NCI-H1436 treated with DMSO at 0.1 percent for 48 hours (cell line): ENCODE results near the gene OR52N2.

Experiments
- DNase-seq: peaks from one replicate; lab custom pipeline; 2025; lab: John Stamatoyannopoulos, UW

Gene OR52N2

DNA sequence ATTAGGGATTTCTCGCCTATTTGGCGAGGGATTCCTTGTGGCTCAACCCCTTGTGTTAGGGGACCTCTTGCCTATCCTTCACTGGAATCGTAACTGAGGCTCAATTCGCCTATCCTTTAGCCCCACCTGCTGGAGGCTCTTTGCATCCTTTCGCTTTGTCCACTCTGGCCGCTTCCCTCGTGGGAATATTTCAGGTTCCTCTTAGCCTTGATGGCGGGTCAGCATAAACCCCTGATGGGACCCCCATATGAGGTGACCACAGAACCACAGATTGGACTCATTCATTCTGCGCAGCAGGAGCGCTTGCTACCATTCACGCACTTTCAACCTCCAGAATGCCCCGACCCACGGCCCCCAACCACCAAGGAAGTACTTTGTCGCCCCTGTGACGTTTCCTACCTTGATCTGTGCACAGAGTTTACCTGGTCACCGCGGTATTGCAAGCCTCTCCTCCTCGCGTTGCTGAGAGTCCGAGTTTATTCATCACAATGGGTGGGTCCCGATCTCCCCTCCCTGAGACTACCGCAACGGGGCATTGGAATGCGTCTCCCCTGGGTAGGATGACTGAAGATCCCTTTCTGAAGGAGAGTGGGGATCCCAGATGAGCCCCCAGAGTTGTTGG, at the start of gene OR52N2:
OR52N2 (plus strand) TSS at position 425 of the 622 bp plus-strand sequence. CDS start 11,412 bp downstream, outside the sequence.
- no peak for DNase-seq

- no peak for DNase-seq
Measured at GRCh38 chr11:5767056-5767455, 41.7 kb upstream of the OR52N2 start.

- no peak for DNase-seq
Measured at GRCh38 chr11:5783255-5783654, 25.5 kb upstream of the OR52N2 start, which contains the start of gene OR52N5. OR52N5 (minus strand) TSS chr11:5783355; CDS start chr11:5778634, 4,721 bp downstream.

GRCh38 chr11:5791165-5791564, 17.6 kb upstream of the OR52N2 start, which contains the start of gene OR52N1:
OR52N1 (minus strand) TSS chr11:5791265; CDS start chr11:5788816, 2,449 bp downstream.
- DNase-seq: no peak

- DNase-seq: no peak
Measured at GRCh38 chr11:5796541-5796940, 12.2 kb upstream of the OR52N2 start.

DNA sequence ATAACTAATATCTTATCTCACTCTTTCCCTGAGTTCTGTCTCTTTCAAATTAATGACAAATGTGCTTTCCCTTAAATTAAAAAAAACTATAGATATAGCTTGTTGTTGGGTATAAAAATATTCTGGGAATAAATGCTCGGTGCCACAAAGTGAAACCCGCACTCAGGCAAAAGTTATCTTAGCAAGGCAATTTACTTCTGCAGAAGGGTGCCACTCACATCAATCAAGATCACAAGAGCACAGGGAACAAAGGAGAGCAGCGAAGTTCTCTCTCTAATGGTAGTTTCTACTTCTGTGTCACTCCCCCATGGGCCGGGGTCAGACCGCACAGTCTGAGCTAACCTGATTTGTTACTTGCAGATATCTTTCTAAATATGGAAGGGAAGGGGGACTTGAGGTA, 4.7 kb upstream of the OR52N2 start:
- no peak for DNase-seq

DNA sequence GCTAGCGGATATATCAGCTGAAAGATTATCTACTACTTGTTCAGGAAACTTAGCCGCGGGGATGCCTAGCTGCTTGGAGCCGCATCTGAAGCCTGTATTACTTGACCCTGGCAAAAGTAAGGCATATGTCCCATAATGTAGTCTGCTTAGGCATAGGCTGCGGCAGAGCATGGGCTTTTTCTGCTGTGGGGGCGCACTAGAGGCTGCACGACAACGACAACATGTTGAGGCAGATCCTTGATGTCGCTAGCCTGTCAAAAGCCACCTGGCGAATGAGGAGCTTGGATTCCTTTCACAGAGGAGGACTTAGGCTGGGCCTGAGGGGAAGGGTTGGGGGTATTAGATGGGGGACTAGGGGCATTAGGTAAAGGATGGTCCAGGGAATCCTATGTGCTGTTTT, 1.1 kb upstream of the OR52N2 start:
- DNase-seq: no peak

DNA sequence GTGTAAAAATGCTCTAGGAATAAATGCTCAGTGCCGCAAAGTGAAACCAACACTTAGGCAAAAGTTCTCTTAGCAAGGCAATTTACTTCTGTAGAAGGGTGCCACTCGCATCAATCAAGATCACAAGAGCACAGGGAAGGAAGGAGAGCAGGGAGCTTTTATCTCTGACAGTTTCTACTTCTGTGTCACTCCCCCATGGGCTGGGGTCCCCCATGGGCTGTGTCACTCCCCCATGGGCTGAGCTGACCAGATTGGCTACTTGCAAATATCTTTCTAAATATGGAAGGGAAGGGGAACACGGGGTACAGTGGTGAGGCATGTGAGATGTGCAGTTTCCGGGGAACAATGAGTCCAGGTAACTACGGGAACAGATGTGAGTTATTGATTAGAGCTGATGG, 397 bp downstream of the OR52N2 start:
- DNase-seq: no peak

GRCh38 chr11:5809905-5810795, 1.4 kb downstream of the OR52N2 start:
- DNase-seq: no peak

GRCh38 chr11:5815534-5815933, 6.8 kb downstream of the OR52N2 start:
- no peak for DNase-seq

DNA sequence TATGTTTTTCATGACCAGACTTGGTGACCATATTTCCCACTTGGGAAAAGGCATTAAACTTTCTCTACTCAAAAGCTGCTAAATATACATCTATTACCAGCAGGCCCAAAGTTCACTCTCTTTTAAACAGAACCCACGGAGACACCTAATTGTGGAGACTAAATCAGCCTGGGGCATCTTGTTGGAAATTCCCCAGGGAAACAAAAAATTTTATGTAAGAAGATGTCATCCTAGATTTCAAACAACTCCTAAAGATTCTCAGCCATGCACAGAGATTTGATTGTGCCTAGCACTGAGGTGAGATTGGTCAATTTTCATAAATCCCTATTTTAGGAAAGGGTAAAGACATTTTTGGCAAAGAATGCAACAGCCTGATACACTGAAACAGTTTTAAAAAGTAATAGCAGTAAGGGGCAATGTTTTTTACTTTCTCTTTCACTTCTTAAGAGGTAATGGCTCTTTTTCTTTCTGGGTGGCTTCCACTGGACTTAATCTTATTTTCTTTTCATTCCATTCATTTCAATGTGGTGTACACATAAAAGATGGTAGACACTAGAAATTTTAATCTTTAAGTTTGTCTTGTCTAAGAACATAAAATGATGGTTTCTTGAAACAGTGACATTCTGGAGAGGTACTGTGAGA, 9.6 kb downstream of the OR52N2 start:
- DNase-seq: no peak

GRCh38 chr11:5831196-5831829, 22.6 kb downstream of the OR52N2 start:
- no peak for DNase-seq

GRCh38 chr11:5833446-5833845, 24.7 kb downstream of the OR52N2 start:
- DNase-seq: no peak

DNA sequence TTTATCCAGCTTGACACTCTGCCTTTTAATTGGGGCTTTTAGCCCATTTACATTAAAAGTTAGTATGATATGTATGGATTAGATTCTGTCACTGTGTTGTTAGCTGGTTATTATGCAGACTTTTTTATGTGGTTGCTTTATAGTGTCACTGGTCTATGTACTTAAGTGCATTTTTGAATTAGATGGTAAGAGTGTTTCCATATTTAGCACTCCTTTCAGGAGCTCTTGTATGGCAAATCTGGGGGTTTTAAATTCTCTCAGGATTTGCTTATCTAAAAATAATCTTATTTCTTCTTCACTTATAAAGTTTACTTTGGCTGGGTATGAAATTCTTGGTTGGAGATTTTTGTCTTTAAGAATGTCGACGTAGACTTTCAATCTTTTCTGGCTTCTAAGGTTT, 29.0 kb downstream of the OR52N2 start:
- DNase-seq: no peak

DNA sequence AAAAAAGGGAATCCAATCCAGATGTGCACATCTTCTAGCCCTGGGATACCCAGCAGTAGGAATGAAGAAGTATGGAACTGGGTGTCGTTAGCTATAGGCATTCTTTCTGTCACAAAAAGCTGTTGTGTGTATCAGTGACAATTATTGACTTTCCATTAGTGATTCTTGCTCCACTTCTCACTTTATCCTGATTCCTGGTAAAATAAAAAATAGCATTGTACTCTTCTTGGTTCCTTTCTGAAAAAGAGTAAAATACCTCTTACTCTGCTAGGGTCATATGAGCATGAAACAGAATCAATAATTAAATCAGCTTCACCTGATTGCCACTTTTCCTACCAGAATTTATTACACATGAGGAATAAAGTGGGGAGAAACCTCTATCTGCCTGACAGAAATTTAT, 33.1 kb downstream of the OR52N2 start, which contains the start of gene OR52E6:
OR52E6 (minus strand) TSS at position 101 of the 400 bp plus-strand sequence; CDS start at position 101, 0 bp downstream.
- DNase-seq: no peak

GRCh38 chr11:5846701-5847100, 38.0 kb downstream of the OR52N2 start:
- no peak for DNase-seq

DNA sequence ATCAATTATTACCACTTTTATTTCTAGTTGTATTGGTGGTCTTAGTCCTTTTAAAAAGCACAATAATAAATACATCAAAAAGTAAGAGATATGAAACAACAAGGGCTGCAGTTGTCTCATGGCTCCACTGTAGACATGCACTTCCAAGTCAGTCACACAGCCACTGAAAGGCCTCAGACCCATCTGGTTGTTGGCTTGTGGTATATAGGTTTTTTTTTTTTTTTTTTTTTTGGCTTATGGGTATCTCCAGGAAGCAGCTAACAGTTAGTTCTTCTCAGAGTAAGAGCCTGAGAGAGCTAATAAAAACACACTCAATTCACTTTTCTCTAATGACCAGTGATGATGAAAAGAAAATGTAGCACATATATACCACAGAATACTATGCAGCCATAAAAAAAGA, 39.0 kb downstream of the OR52N2 start:
- no peak for DNase-seq

GRCh38 chr11:5851002-5851401, 42.3 kb downstream of the OR52N2 start:
- DNase-seq: no peak

GRCh38 chr11:5857590-5857989, 48.9 kb downstream of the OR52N2 start, which contains the start of gene OR52E8:
OR52E8 (minus strand) TSS chr11:5857690; CDS start chr11:5857690, 0 bp downstream.
- DNase-seq: no peak

DNA sequence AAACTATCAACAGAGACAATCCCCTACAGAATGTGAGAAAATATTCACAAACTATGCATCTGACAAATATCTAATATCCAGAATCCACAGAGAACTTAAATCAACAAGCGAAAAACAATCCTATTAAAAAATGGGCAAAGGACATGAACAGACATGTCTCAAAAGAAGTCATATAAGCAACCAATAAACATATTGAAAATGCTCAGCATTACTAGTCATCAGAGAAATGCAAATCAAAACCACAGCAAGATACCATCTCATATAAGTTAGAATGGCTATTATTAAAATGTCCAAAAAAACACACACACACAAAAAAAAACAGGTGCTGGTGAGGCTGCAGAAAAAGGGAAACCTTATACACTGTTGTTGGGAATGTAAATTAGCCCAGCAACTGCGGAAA, 57.1 kb downstream of the OR52N2 start:
- DNase-seq: no peak
